ENCODE results near the gene MT1B. TPM values are rescaled to one million over a fixed set of nuclear protein-coding genes. Genes with fewer than 3 reads are reported as not detected.

MT1B gene
- total and polyA plus RNA-seq, 9 of the 15 experiments (the other 6 are each of a cell fraction or from before 2014, with no cell fraction given) = not detected

GRCh38 chr16:56606071-56606475, 45.6 kb upstream of the MT1B start (continued):
- no peak for TF ChIP-seq FOXP1 (CRISPR knock-in tag; IDR thresholded peaks at IDR 0.05)
- TF ChIP-seq ILF3 (IDR thresholded peaks at IDR 0.05; ENCODE audit: borderline replicate concordance) = no peak
- no peak for TF ChIP-seq PCBP1 (IDR thresholded peaks at IDR 0.05; ENCODE audit: low read depth, low read length, poor library complexity, severe bottlenecking)
- TF ChIP-seq HNRNPUL1 (IDR thresholded peaks at IDR 0.05; ENCODE audit: low read length) = no peak
- TF ChIP-seq NFIX (CRISPR knock-in tag; IDR thresholded peaks at IDR 0.05; ENCODE audit: low read depth) = no peak
- TF ChIP-seq HSF4 (CRISPR knock-in tag; IDR thresholded peaks at IDR 0.05; ENCODE audit: borderline replicate concordance) = no peak
- TF ChIP-seq PBX2 (CRISPR knock-in tag; IDR thresholded peaks at IDR 0.05; ENCODE audit: low read depth) = no peak
- no peak for TF ChIP-seq PBX2 (tag; conservative IDR thresholded peaks at IDR 0.05; ENCODE audit: low read depth)
- TF ChIP-seq FOXK1 (CRISPR knock-in tag; IDR thresholded peaks at IDR 0.05; ENCODE audit: borderline replicate concordance) = no peak
- TF ChIP-seq DMBX1 (CRISPR knock-in tag; IDR thresholded peaks at IDR 0.05; ENCODE audit: borderline replicate concordance) = no peak
- TF ChIP-seq SREBF2 (CRISPR knock-in tag; IDR thresholded peaks at IDR 0.05) = no peak
- no peak for TF ChIP-seq CBFA2T2 (conservative IDR thresholded peaks at IDR 0.05)
- no peak for TF ChIP-seq RERE (CRISPR knock-in tag; IDR thresholded peaks at IDR 0.05; ENCODE audit: borderline replicate concordance)
- no peak for TF ChIP-seq ZNF639 (CRISPR knock-in tag; conservative IDR thresholded peaks at IDR 0.05 in 1 of 2, IDR thresholded peaks at IDR 0.05 in 1 of 2)
- peak in 1 of 2 experiments; percentile 20; a peak in 1 of 4 replicates for TF ChIP-seq KDM1A (IDR thresholded peaks at IDR 0.05)
- 0 out of 2 replicates have a peak, but pooled peaks have one; percentile 17 for TF ChIP-seq CREM (IDR thresholded peaks at IDR 0.05; ENCODE audit: low read depth)
- TF ChIP-seq ATF3 (IDR thresholded peaks at IDR 0.05) = peak; percentile 81
- no peak for TF ChIP-seq ATF3 (CRISPR knock-in tag; conservative IDR thresholded peaks at IDR 0.05)
- no peak for TF ChIP-seq ARNT (IDR thresholded peaks at IDR 0.05)
